ENCODE results near the gene NME4. TPM values are rescaled to one million over a fixed set of nuclear protein-coding genes. Genes with fewer than 3 reads are reported as not detected.
A peak's percentile ranks its signal among the peaks of the same experiment; 100 is the strongest.

NME4 gene
- polyA plus RNA-seq, 1 donor (not counting 4 experiments of a cell fraction or from before 2014, with no cell fraction given) = 141 TPM

GRCh38 chr16:425082-425718 is 28.2 kb downstream of the NME4 start, which contains the start of gene RAB11FIP3:
RAB11FIP3 (plus strand) TSS chr16:425649; CDS start chr16:426007, 358 bp downstream.
- Histone ChIP-seq H3K27ac (ENCODE audit: control insufficient read depth, insufficient read depth, low read length) (peak within 1 kb of the TSS; percentile 71), H3K4me2 (ENCODE audit: control insufficient read depth, extremely low read depth, insufficient read depth, low read depth, low read length) (peak within 1 kb of the TSS; percentile 82), H3K9ac (ENCODE audit: control insufficient read depth, extremely low read depth, insufficient read depth, low read length) (peak within 1 kb of the TSS; percentile 69), H3K4me3 (ENCODE audit: control insufficient read depth in 2 of 3, extremely low read depth in 1 of 3, insufficient read depth in 2 of 3, low read depth in 1 of 3, low read length in 3 of 3) (peak within 1 kb of the TSS; percentile 70 to 82 (median 74)), H2AFZ (ENCODE audit: control insufficient read depth, low read length) (peak within 1 kb of the TSS; percentile 54), H3K27me3 (ENCODE audit: control insufficient read depth, extremely low read depth, insufficient read depth, low read length) (no peaks in the 10 kb centered on the region), H4K20me1 (ENCODE audit: control insufficient read depth, extremely low read depth, insufficient read depth, low read length) (peaks cover 6% of the 10 kb centered on the region), H3K36me3 (ENCODE audit: control insufficient read depth in 2 of 2, extremely low read depth in 1 of 2, insufficient read depth in 2 of 2, low read length in 2 of 2) (peaks cover 0 to 3% of the 10 kb centered on the region in 2 experiments), H3K9me3 (ENCODE audit: control insufficient read depth, low read depth, low read length) (no peaks in the 10 kb centered on the region), H3K9me1 (ENCODE audit: control insufficient read depth, extremely low read depth, insufficient read depth, low read length) (peaks cover 5% of the 10 kb centered on the region), H3K4me1 (ENCODE audit: control insufficient read depth, extremely low read depth, insufficient read depth, low read length) (peaks cover 32% of the 10 kb centered on the region), H3K79me2 (ENCODE audit: control insufficient read depth, insufficient read depth, low read length) (peaks cover 28% of the 10 kb centered on the region)
- dilution Hi-C loops (cut with MboI; ENCODE audit: extremely low pct_ligation_motif_present, low sequenced_read_pairs) = no loop called here
- DNase-seq (ENCODE audit: low read depth, low spot score) = no peak
- TF ChIP-seq EZH2 (IDR thresholded peaks at IDR 0.05; ENCODE audit: low read length) = no peak
- TF ChIP-seq, protein P1, sequence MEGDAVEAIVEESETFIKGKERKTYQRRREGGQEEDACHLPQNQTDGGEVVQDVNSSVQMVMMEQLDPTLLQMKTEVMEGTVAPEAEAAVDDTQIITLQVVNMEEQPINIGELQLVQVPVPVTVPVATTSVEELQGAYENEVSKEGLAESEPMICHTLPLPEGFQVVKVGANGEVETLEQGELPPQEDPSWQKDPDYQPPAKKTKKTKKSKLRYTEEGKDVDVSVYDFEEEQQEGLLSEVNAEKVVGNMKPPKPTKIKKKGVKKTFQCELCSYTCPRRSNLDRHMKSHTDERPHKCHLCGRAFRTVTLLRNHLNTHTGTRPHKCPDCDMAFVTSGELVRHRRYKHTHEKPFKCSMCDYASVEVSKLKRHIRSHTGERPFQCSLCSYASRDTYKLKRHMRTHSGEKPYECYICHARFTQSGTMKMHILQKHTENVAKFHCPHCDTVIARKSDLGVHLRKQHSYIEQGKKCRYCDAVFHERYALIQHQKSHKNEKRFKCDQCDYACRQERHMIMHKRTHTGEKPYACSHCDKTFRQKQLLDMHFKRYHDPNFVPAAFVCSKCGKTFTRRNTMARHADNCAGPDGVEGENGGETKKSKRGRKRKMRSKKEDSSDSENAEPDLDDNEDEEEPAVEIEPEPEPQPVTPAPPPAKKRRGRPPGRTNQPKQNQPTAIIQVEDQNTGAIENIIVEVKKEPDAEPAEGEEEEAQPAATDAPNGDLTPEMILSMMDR (optimal IDR thresholded peaks at IDR 0.05 in 1 of 3, IDR thresholded peaks at IDR 0.05 in 1 of 3, conservative IDR thresholded peaks at IDR 0.05 in 1 of 3; ENCODE audit: extremely low read depth in 1 of 3, insufficient read depth in 2 of 3, low read length in 3 of 3) = peak; percentile 15 to 31 (median 30)
- FAIRE-seq = no peak

DNA sequence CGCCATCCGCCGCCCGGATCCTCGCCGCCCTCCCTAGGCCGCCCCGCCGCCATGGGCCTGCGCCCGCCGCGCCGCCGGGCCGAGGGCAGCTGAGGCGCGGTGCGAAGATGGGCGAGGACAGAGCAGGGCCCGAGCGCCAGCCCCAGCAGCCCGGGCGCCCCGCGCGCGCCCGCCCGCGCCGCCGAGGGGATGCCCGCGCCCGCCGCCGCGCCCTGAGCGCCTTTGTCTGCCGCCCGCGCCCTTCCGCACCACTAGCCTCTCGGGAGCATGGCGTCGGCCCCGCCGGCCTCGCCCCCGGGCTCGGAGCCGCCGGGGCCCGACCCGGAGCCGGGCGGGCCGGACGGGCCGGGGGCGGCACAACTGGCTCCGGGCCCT is 28.7 kb downstream of the NME4 start:
- dilution Hi-C loops (cut with MboI; ENCODE audit: extremely low pct_ligation_motif_present, low sequenced_read_pairs) = no loop called here
- TF ChIP-seq EZH2 (IDR thresholded peaks at IDR 0.05; ENCODE audit: low read length) = no peak
- TF ChIP-seq, protein P1 (optimal IDR thresholded peaks at IDR 0.05 in 1 of 3, IDR thresholded peaks at IDR 0.05 in 1 of 3, conservative IDR thresholded peaks at IDR 0.05 in 1 of 3; ENCODE audit: extremely low read depth in 1 of 3, insufficient read depth in 2 of 3, low read length in 3 of 3) = no peak
- H3K9ac ChIP-seq (ENCODE audit: control insufficient read depth, extremely low read depth, insufficient read depth, low read length) = peak overlapping the region; percentile 69
- H3K36me3 ChIP-seq (ENCODE audit: control insufficient read depth in 2 of 2, extremely low read depth in 1 of 2, insufficient read depth in 2 of 2, low read length in 2 of 2) = peaks cover 0 to 3% of the 10 kb centered on the region in 2 experiments
- peak overlapping the region in 2 of 3 experiments; percentile 54 to 70 for H3K4me3 ChIP-seq (ENCODE audit: control insufficient read depth in 2 of 3, extremely low read depth in 1 of 3, insufficient read depth in 2 of 3, low read depth in 1 of 3, low read length in 3 of 3)
- H3K27ac ChIP-seq (ENCODE audit: control insufficient read depth, insufficient read depth, low read length) = peak overlapping the region; percentile 71
- peaks cover 5% of the 10 kb centered on the region for H3K9me1 ChIP-seq (ENCODE audit: control insufficient read depth, extremely low read depth, insufficient read depth, low read length)
- peak overlapping the region; percentile 70 for H3K4me2 ChIP-seq (ENCODE audit: control insufficient read depth, extremely low read depth, insufficient read depth, low read depth, low read length)
- no peaks in the 10 kb centered on the region for H3K27me3 ChIP-seq (ENCODE audit: control insufficient read depth, extremely low read depth, insufficient read depth, low read length)
- peaks cover 6% of the 10 kb centered on the region for H4K20me1 ChIP-seq (ENCODE audit: control insufficient read depth, extremely low read depth, insufficient read depth, low read length)
- FAIRE-seq = no peak
- no peak for DNase-seq (ENCODE audit: low read depth, low spot score)
- peaks cover 32% of the 10 kb centered on the region for H3K4me1 ChIP-seq (ENCODE audit: control insufficient read depth, extremely low read depth, insufficient read depth, low read length)
- peaks cover 31% of the 10 kb centered on the region for H3K79me2 ChIP-seq (ENCODE audit: control insufficient read depth, insufficient read depth, low read length)
- H3K9me3 ChIP-seq (ENCODE audit: control insufficient read depth, low read depth, low read length) = no peaks in the 10 kb centered on the region
- no peak overlapping the region for H2AFZ ChIP-seq (ENCODE audit: control insufficient read depth, low read length)
